GM18498 (cell line): ENCODE measurements around the gene RNU6-1.

Source experiments
- ATAC-seq: cut with Tn5 transposase; IDR thresholded peaks from one replicate; pipeline ENCODE4 v1.9.1; 2021; ENCODE audit warnings: mild to moderate bottlenecking, moderate library complexity; ENCODE audit not compliant: unreplicated experiment

RNU6-1 gene

DNA sequence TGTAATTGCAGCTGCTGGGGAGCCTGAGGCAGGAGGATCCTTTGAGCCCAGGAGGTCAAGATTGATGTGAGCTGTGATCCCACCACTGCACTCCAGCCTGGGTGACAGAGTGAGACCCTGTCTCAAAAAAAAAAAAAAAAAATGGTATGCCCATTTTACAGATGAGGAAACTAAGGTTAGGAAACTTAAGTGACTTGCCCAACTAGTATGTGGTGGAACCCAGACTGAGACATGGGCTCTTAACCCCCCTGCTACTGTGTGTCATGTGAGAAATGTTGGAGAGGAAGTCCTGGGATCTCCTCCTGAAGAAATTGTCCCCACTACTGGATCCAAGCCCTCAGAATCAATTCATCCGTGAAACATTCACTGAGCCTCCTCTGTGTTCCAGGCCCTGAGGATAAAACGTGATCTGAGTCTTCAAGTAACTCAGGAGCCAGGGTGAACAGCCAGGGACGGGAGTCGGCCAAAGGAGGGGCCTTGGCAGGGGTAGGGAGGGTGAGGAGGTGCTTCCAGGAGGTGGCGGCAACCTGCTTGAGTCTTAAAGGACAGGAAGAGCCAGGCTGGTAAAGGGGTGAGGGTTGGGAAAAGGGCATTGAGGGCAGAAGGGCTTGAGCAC lies 19.6 kb upstream of the RNU6-1 start:
- no peak for ATAC-seq

GRCh38 chr15:67857220-67857619 lies 17.4 kb upstream of the RNU6-1 start:
- ATAC-seq = no peak

DNA sequence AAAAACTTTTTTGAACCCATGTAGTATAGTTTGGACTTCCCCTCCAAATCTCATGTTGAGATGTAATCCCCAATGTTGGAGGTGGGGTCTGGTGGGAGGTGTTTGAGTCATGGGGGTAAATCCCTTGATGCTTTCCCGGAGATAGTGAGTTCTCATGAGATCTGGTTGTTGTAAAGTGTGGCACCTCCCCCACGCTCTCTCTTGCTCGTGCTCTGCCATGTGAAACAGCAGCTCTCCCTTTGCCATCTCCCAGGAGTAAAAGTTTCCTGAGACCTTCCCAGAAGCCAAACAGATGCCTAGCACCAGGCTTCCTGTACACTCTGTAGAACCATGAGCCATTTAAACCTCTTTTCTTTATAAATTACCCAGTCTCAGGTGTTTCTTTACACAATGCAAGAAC lies 16.0 kb upstream of the RNU6-1 start:
- no peak for ATAC-seq

DNA sequence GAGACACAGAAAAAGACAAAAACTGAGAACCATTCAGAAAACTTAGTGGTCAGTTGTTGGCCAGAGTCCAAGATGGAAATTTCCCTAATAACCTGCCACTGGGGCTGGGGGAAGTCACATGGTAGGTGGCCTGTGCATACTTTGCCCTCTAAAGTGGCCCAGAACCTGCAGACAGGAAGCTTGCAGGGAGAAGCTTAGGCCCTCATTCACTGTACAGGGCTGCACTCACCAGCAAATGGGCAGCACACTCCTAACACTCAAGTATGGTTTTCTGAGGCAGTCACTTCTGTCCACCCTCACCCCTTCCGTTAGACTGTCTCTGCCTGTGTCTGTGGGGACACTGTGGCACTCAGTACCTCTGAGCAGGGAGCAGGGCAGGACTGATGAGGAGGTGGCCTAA lies 14.5 kb upstream of the RNU6-1 start:
- ATAC-seq = no peak

DNA sequence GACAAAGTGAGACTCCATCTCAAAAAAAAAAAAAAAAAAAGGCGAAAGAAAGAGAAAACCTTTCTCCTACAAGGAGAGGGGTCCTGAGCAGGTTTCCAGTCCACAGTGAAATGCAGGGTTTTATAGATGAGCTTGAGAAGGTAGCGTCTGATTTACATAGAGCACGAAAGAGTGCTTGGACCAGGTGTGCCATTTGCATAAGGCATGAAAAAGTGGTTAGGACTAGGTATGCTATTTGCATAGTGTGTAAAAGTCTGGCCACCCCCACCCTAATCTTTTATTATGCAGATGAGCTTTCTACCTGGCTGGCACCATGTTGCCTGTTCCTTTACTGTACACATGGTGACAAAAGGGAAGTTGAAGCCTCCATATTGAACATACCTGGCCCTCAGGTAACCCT lies 13.6 kb upstream of the RNU6-1 start:
- ATAC-seq = no peak

- no peak for ATAC-seq
These were observed 12.6 kb upstream of the RNU6-1 start for GRCh38 chr15:67852418-67852817.

DNA sequence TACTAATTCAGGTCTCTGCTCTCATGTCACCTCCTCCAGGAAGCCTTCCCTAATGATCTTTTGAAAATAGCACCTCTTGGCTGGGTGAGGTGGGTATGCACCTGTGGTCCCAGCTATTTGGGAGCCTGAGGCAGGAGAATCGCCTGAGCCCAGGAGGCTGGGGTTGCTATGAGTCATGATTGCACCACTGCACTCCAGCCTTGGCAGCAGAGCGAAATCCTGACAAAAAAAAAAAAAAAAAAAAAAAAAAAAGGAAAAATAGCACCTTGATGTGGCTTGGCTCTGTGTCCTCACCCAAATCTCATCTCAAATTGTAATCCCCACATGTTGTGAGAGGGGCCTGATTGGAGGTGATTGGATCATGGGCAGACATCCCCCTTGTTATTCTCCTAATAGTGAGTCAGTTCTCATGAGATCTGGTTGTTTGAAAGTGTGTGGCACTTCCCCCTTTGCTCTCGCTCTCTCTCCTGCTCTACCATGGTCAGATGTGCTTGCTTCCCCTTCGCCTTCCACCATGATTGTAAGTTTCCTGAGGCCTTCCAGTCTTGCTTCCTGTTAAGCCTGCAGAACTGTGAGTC lies 11.2 kb upstream of the RNU6-1 start:
- no peak for ATAC-seq

- no peak for ATAC-seq
These were observed 10.5 kb upstream of the RNU6-1 start for GRCh38 chr15:67850336-67850735.

DNA sequence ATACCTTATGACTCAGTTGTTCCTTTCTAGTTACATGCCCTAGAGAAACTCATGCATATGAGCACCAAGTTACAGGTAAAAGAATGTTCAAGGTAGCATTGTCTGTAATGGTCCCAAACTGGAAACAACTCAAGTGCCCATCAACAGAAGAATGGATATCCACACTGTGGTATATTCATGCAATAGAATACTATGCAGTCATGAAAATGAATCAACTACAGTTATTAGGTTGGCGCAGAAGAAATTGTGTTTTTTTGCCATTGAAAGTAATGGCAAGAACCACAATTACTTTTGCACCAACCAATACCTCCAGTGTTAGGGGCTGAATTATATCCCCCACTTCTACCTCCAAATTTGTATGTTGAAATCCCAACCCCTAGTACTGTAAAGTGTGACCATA lies 9.7 kb upstream of the RNU6-1 start:
- no peak for ATAC-seq

DNA sequence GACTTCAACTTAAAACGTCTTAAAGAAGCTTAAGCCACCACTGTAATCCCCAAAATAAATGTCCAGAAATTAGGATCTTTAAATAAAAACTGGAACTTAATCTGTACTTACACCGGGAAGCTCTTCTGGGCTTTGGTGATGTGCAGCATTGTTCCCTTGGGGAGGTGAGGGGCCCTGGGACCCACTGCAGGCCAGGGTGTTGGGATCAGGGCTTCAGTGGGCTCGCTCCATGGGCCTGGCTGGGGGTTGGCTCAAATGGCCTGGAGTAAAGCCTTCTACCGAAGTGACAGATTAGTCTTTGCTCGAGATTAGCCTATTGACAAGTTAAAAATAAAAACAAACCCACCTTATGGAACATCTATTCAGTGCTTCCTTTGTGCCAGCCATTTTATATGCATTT lies 6.1 kb upstream of the RNU6-1 start:
- no peak for ATAC-seq

GRCh38 chr15:67843571-67844387 lies 3.9 kb upstream of the RNU6-1 start:
- ATAC-seq = no peak

DNA sequence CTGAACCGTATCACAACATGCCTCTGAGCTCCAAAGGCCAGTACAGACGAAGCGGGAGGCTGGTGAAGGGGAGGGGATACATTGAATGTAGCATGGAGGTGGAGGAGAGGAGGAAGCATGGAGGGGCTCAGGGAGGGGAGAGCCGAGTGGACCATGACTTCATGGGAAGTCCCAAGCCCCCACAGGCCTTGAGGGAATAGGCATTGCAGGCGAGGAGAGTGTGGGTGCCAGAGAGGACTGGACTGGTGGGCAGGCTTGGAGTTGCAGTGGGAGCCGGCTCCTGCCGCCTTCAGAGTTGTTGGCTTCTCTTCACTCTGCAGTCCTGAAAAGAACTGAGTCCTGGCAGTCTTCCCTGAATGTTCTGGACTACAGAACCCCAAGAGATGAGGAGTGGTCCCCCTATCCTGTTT lies 3.3 kb upstream of the RNU6-1 start:
- no peak for ATAC-seq

- no peak for ATAC-seq
These were observed 1.6 kb upstream of the RNU6-1 start for GRCh38 chr15:67841513-67841762.

DNA sequence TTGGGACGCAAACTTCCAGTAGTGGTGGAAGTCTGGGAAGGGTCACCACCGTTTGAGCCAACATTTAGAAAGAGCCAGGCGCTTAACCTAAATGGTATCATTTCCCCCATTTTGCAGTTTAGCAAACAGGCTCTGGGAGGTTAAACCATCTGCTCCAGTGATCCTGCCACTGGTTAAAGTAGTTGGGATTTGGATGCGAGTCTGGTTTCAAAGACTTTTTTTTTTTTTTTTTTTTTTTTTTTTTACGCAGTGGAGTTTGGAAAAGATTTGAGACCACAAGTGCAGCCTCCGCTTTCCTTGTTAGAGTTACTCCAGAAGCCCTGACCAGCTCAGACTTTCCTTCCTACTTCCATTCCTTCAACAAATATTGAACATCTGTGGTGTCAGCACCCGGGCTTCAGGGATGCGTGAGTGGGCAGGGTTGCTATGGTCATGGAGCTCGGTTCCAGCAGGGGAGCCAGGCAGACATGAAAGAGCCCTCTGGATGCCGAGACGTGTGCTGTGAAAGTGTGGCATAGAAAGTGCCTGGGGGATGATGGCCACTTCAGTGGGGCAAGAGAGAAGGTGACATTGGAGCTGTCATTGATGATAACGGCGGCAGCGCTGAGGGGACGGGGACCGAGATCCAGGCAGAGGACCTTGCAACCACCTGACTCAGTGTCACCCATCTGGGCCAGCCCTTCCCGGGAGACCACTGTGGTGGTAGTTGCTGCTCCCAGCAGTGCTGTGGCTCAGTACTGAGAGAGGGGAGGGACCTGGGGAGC lies 1.1 kb upstream of the RNU6-1 start:
- no peak for ATAC-seq

DNA sequence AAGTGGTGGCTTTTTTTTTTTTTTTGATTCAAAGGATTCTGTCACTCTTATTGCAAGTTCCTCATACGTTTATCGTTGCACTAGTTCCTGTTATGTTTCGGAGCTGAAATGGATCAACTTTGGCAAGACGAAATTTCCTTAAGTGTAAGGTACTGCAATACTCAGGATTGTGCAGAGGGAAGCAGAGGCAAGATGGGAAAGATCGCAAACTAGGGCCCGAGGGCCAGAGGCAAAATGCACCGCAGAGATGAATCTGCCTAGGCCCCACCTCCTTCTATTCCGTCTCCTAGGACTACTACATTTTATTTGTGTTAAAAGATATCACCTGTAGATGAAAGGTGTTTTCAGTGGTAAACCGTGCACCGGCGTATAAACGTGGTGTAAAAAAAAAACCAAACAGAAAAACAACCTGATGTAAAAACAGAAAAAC lies 331 bp downstream of the RNU6-1 start:
- ATAC-seq = peak; percentile 17

- ATAC-seq = no peak
These were observed 984 bp downstream of the RNU6-1 start for GRCh38 chr15:67838789-67839332.

DNA sequence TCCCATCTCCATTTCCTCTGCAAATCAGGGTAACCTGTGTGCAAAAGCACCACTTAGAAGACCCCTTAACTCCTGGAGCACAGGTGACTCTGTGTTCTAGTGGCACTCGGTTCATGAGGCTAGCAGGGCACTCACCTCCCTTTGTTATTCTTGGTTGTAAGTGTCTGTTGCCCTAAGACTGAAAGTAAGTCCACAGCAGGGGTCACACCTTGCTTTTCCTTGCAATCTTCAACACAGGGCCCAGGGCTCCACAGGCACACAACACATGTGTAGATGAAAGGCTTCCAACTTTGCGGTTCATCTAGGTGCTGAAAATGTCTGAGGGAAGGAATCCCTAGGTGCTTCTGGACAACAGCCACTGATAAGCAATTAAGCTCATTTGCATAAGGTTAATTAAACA lies 2.9 kb downstream of the RNU6-1 start:
- no peak for ATAC-seq

DNA sequence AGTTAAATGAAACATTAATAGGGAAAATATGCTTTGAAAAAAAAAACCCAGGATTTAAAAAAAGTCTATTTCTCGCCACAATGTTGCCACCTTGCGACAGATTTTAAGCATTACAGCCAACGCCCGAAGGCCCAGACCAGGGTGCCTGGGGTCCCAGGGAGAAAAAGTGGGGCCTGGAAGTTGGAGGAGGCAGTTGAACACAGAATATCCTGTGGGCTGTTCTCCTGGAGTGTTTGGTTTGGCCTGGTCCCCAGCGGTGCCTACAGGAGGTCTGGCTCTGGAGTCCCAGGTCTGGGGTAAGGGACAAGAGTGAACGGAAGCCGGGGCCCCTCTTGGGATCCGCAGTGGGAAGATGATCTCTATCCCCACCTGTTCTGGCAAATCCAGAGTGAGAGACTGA lies 3.4 kb downstream of the RNU6-1 start:
- ATAC-seq = no peak

GRCh38 chr15:67836134-67836455 lies 3.8 kb downstream of the RNU6-1 start:
- no peak for ATAC-seq

- no peak for ATAC-seq
These were observed 4.3 kb downstream of the RNU6-1 start for GRCh38 chr15:67835297-67836133.
